Measurements from ENCODE around the gene SP1. TPM values are rescaled to one million over a fixed set of nuclear protein-coding genes. Genes with fewer than 3 reads are reported as not detected.

SP1 gene
- total and polyA plus RNA-seq, 7 experiments from 2014 or later = 10.2 to 103 (median 75.7) TPM

DNA sequence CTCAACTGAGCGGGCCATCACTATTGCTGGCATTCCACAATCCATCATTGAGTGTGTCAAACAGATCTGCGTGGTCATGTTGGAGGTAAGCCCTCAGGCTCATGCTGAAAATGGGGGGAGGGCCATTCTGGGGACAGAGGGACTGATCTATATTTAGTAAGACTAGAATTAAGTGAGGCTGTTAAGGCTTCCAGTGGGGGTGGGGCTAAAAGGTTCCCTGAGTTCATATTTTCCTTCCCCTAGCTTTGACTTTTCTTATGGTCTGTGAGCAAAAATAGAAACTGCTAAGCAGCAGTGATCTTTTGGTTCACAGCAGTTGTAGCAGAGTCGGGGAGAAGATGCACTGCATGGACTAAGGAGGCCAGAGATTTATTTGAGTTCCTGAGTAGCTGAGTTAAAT lies 81.1 kb downstream of the SP1 start:
- H3K27ac ChIP-seq (ENCODE audit: low read depth, low read length) = no peak overlapping the region
- intact Hi-C loops (cut with micrococcal nuclease) = no loop called here
- ChIA-PET POLR2A (interaction anchor here (1.0 to 1.1 kb wide), 2 partner anchors 13 to 38 kb away, joined by 3 to 4 read pairs; partner anchors contain the start of gene MAP3K12), CTCF (no interaction called here)
- Mint-ChIP-seq H3K9me3 (no peaks in the 10 kb centered on the region), H3K36me3 (peaks cover 15 to 55% (median 40%) of the 10 kb centered on the region in 5 donors), H3K27ac (peak overlapping the region in 5 of 9 donors; percentile 27 to 75 (median 51)), H3K27me3 (no peaks in the 10 kb centered on the region), H3K4me3 (no peak overlapping the region), H3K4me1 (peaks cover 27 to 54% (median 42%) of the 10 kb centered on the region in 7 donors)
- no peak for DNase-seq
- no peak overlapping the region for H3K4me3 ChIP-seq (ENCODE audit: low read length)
- H3K36me3 ChIP-seq (ENCODE audit: control insufficient read depth in 2 of 3, insufficient read depth in 3 of 3, low read length in 3 of 3) = peaks cover 73 to 98% (median 90%) of the 10 kb centered on the region in 3 experiments
- H3K27me3 ChIP-seq (ENCODE audit: control insufficient read depth in 2 of 2, insufficient read depth in 2 of 2, low read length in 2 of 2) = no peaks in the 10 kb centered on the region
- no peak for ATAC-seq
- H3K9me3 ChIP-seq (ENCODE audit: control insufficient read depth in 2 of 3, low read length in 3 of 3) = no peaks in the 10 kb centered on the region
- H3K4me1 ChIP-seq (ENCODE audit: control insufficient read depth in 2 of 2, insufficient read depth in 2 of 2, low read length in 2 of 2) = no peaks in the 10 kb centered on the region

DNA sequence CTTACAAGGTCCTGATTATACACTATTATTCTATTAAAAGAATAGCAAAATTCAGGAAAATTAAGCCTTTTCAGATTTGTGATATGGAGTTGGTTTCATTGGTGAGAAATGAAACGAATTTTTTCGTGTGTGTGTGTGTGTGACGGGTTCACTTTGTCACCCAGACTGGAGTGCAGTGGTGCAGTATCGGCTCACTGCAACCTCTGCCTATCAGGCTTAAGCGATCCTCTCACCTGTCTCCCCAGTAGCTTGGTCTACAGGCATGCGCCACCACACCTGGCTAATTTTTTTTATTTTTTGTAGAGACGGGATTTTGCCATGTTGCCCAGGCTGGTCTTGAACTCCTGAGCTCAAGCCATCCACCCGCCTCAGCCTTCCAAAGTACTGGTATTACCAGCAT lies 81.6 kb downstream of the SP1 start:
- H3K4me1 Mint-ChIP-seq = peaks cover 29 to 57% (median 47%) of the 10 kb centered on the region in 7 donors
- H3K27ac Mint-ChIP-seq = peak overlapping the region in 2 of 9 donors; percentile 51 to 67
- intact Hi-C loops (cut with micrococcal nuclease) = no loop called here

DNA sequence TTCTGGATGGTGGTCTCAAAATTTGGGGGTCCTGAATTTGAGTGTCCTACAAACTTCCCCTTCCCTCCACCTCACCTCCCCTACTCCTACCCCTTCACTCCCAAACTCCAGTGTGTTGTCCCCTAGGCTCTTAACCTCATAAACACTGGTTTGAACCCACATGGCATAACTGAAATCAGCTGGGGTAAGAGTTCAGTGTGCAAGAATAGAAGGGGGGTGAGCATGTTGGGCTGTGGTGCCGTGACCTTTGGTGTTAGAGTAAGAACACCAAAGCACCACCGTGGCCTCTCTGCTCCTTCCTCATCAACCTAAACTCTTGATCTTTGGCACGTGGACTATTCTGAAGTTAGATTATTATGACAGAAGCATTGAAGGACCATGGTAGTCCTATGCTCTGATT lies 83.0 kb downstream of the SP1 start:
- no peaks in the 10 kb centered on the region for H3K4me1 ChIP-seq (ENCODE audit: control insufficient read depth in 2 of 2, insufficient read depth in 2 of 2, low read length in 2 of 2)
- no peak overlapping the region for H3K4me3 ChIP-seq (ENCODE audit: low read length)
- H3K27me3 Mint-ChIP-seq = no peaks in the 10 kb centered on the region
- H3K27me3 ChIP-seq (ENCODE audit: control insufficient read depth in 2 of 2, insufficient read depth in 2 of 2, low read length in 2 of 2) = no peaks in the 10 kb centered on the region
- H3K9me3 Mint-ChIP-seq = no peaks in the 10 kb centered on the region
- DNase-seq = no peak
- CTCF ChIA-PET = no interaction called here
- H3K9me3 ChIP-seq (ENCODE audit: control insufficient read depth in 2 of 3, low read length in 3 of 3) = no peaks in the 10 kb centered on the region
- H3K27ac ChIP-seq (ENCODE audit: low read depth, low read length) = no peak overlapping the region
- ATAC-seq = no peak
- peaks cover 76 to 98% (median 93%) of the 10 kb centered on the region in 3 experiments for H3K36me3 ChIP-seq (ENCODE audit: control insufficient read depth in 2 of 3, insufficient read depth in 3 of 3, low read length in 3 of 3)
- POLR2A ChIA-PET = interaction anchor here (1.3 kb wide), 1 partner anchor 28 kb away, joined by 3 read pairs; no protein-coding TSS in a partner anchor
- intact Hi-C loops (cut with micrococcal nuclease) = no loop called here
- no peak overlapping the region for H3K27ac Mint-ChIP-seq
- H3K36me3 Mint-ChIP-seq = peaks cover 15 to 66% (median 52%) of the 10 kb centered on the region in 5 donors
- H3K4me1 Mint-ChIP-seq = peaks cover 29 to 60% (median 54%) of the 10 kb centered on the region in 7 donors
- no peak overlapping the region for H3K4me3 Mint-ChIP-seq

More for the DNA sequence above, 81.6 kb downstream of the SP1 start:
- ChIA-PET CTCF (no interaction called here), POLR2A (interaction anchor here (1.0 to 1.1 kb wide), 2 partner anchors 12 to 38 kb away, joined by 3 to 4 read pairs; partner anchors contain the start of gene MAP3K12)
- DNase-seq (no peak), ATAC-seq (no peak)
- H3K4me3 Mint-ChIP-seq = no peak overlapping the region
- peaks cover 15 to 59% (median 45%) of the 10 kb centered on the region in 5 donors for H3K36me3 Mint-ChIP-seq
- no peaks in the 10 kb centered on the region for H3K9me3 ChIP-seq (ENCODE audit: control insufficient read depth in 2 of 3, low read length in 3 of 3)
- H3K4me1 ChIP-seq (ENCODE audit: control insufficient read depth in 2 of 2, insufficient read depth in 2 of 2, low read length in 2 of 2) = no peaks in the 10 kb centered on the region
- H3K36me3 ChIP-seq (ENCODE audit: control insufficient read depth in 2 of 3, insufficient read depth in 3 of 3, low read length in 3 of 3) = peaks cover 76 to 98% (median 90%) of the 10 kb centered on the region in 3 experiments
- H3K27me3 ChIP-seq (ENCODE audit: control insufficient read depth in 2 of 2, insufficient read depth in 2 of 2, low read length in 2 of 2) = no peaks in the 10 kb centered on the region
- H3K4me3 ChIP-seq (ENCODE audit: low read length) = no peak overlapping the region
- H3K27me3 Mint-ChIP-seq = no peaks in the 10 kb centered on the region
- no peaks in the 10 kb centered on the region for H3K9me3 Mint-ChIP-seq
- no peak overlapping the region for H3K27ac ChIP-seq (ENCODE audit: low read depth, low read length)

DNA sequence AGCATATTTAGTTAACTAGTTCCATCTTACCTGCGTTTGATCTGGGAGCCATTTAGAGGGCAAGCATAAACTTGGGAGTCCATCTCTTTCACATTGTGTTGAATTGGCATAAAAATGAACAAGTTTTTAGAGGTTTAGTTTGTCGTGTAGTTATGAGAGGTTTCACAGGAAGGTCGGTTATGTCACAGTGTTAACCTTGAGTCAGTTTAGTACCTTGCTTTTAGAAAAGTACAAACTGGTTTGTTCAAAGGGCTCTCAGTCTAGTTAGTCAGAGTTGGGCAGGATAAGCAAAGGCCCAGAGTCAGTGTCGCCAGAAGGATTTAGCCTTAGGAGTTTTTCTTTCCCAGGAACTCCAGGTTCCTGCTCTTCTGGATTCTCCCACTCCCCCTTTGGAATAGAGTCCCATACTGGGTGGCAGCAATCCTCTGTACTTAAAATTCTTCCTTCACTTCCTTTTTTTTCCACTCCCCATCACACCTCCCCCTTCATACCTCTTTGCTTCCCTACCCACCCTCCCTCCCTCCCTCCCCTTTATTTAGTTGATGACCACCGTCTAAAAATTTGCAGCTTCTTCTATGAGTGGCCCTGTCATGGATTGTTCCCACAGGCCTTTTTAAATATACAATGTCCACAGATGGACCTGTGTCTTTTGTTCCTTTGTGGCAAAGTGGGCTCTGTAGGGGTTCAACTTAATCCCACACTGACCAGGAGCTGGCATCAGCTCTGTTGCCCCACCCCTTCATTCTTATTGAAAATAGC lies 84.0 kb downstream of the SP1 start:
- no peaks in the 10 kb centered on the region for H3K27me3 Mint-ChIP-seq
- H3K27me3 ChIP-seq (ENCODE audit: control insufficient read depth in 2 of 2, insufficient read depth in 2 of 2, low read length in 2 of 2) = no peaks in the 10 kb centered on the region
- H3K4me1 Mint-ChIP-seq = peaks cover 29 to 58% (median 52%) of the 10 kb centered on the region in 7 donors
- no peak for ATAC-seq
- ChIA-PET POLR2A (interaction anchor here (0.5 to 1.3 kb wide), 4 partner anchors 11 to 258 kb away, joined by 3 read pairs; no protein-coding TSS in a partner anchor), CTCF (interaction anchor here (1.0 kb wide), 1 partner anchor 11 kb away, joined by 3 read pairs; no protein-coding TSS in a partner anchor)
- H3K27ac ChIP-seq (ENCODE audit: low read depth, low read length) = peak overlapping the region; percentile 7
- H3K36me3 Mint-ChIP-seq = peaks cover 19 to 72% (median 55%) of the 10 kb centered on the region in 5 donors
- no peaks in the 10 kb centered on the region for H3K9me3 Mint-ChIP-seq
- H3K36me3 ChIP-seq (ENCODE audit: control insufficient read depth in 2 of 3, insufficient read depth in 3 of 3, low read length in 3 of 3) = peaks cover 71 to 98% (median 98%) of the 10 kb centered on the region in 3 experiments
- intact Hi-C loops (cut with micrococcal nuclease) = no loop called here
- no peaks in the 10 kb centered on the region for H3K9me3 ChIP-seq (ENCODE audit: control insufficient read depth in 2 of 3, low read length in 3 of 3)
- H3K4me3 Mint-ChIP-seq = no peak overlapping the region
- no peak for DNase-seq
- no peak overlapping the region for H3K4me3 ChIP-seq (ENCODE audit: low read length)
- H3K27ac Mint-ChIP-seq = no peak overlapping the region
- no peaks in the 10 kb centered on the region for H3K4me1 ChIP-seq (ENCODE audit: control insufficient read depth in 2 of 2, insufficient read depth in 2 of 2, low read length in 2 of 2)

DNA sequence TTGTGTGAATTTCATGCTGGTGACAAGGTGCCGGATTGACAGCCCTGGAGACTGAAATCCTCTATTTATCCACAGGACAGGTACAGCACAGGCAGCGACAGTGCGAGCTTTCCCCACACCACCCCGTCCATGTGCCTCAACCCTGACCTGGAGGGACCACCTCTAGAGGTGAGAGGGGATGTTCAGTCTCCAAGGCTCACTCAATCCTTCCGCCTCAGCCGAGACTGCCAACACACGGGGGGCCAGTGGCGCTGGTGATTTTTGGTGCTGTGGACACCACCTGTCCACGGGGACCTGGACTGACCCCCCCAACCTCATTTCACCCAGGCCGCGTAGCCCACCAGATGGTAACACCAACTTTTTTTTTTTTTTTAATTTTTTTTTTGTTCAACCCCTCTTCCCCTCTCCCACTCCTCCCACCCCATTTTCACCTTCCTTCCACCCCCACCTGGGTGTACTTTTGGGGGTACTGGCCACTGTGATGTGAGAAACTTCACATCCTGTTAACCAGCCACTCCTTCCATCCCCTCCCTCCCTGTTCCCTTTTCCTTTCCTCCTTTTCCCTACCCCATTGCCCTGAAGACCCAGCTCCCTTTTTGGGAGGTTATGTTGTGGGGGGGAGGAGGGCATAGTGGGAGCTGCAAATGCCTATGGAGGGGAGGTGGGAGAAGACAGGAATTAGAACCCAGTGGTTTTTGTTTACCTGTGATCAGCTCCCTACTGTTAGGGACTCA lies 84.9 kb downstream of the SP1 start:
- Histone ChIP-seq H3K27me3 (ENCODE audit: control insufficient read depth in 2 of 2, insufficient read depth in 2 of 2, low read length in 2 of 2) (no peaks in the 10 kb centered on the region), H3K36me3 (ENCODE audit: control insufficient read depth in 2 of 3, insufficient read depth in 3 of 3, low read length in 3 of 3) (peaks cover 66 to 99% (median 92%) of the 10 kb centered on the region in 3 experiments), H3K4me3 (ENCODE audit: low read length) (no peak overlapping the region), H3K4me1 (ENCODE audit: control insufficient read depth in 2 of 2, insufficient read depth in 2 of 2, low read length in 2 of 2) (no peaks in the 10 kb centered on the region), H3K9me3 (ENCODE audit: control insufficient read depth in 2 of 3, low read length in 3 of 3) (no peaks in the 10 kb centered on the region), H3K27ac (ENCODE audit: low read depth, low read length) (peak overlapping the region; percentile 37)
- ChIA-PET POLR2A (interaction anchor here (1.2 kb wide), 1 partner anchor 12 kb away, joined by 3 read pairs; no protein-coding TSS in a partner anchor), CTCF (interaction anchor here (1.0 kb wide), 1 partner anchor 10 kb away, joined by 3 read pairs; no protein-coding TSS in a partner anchor)
- Mint-ChIP-seq H3K27ac (peak overlapping the region in 6 of 9 donors; percentile 33 to 72 (median 47)), H3K36me3 (peaks cover 19 to 66% (median 51%) of the 10 kb centered on the region in 5 donors), H3K4me1 (peaks cover 26 to 53% (median 47%) of the 10 kb centered on the region in 7 donors), H3K9me3 (no peaks in the 10 kb centered on the region), H3K4me3 (no peak overlapping the region), H3K27me3 (no peaks in the 10 kb centered on the region)
- ATAC-seq (peak; percentile 13), DNase-seq (no peak)
- intact Hi-C loops (cut with micrococcal nuclease) = no loop called here

DNA sequence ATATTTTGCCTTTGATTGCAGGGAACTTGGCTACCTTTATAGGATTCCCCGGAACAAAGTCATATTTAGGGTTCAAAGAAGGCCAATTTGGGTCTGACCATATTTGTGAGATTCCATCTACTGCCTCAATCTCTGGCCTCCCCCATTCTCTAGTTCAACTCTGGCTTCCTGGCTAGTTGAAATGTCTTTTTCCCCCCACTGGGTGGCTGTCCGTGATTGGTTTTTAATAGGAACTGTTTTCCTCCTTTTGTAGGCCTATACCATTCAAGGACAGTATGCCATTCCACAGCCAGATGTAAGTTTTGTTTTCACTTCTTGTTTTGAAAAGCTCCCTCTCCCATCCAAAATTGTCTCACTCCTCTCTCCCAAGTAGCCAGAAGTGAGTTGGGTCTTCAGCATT lies 85.7 kb downstream of the SP1 start:
- Histone ChIP-seq H3K4me1 (ENCODE audit: control insufficient read depth in 2 of 2, insufficient read depth in 2 of 2, low read length in 2 of 2) (no peaks in the 10 kb centered on the region), H3K27ac (ENCODE audit: low read depth, low read length) (no peak overlapping the region), H3K9me3 (ENCODE audit: control insufficient read depth in 2 of 3, low read length in 3 of 3) (no peaks in the 10 kb centered on the region), H3K4me3 (ENCODE audit: low read length) (no peak overlapping the region), H3K36me3 (ENCODE audit: control insufficient read depth in 2 of 3, insufficient read depth in 3 of 3, low read length in 3 of 3) (peaks cover 62 to 99% (median 88%) of the 10 kb centered on the region in 3 experiments), H3K27me3 (ENCODE audit: control insufficient read depth in 2 of 2, insufficient read depth in 2 of 2, low read length in 2 of 2) (no peaks in the 10 kb centered on the region)
- intact Hi-C loops (cut with micrococcal nuclease) = no loop called here
- Mint-ChIP-seq H3K4me1 (peaks cover 18 to 47% (median 39%) of the 10 kb centered on the region in 7 donors), H3K27me3 (no peaks in the 10 kb centered on the region), H3K36me3 (peaks cover 16 to 61% (median 49%) of the 10 kb centered on the region in 5 donors), H3K27ac (peak overlapping the region in 5 of 9 donors; percentile 28 to 59 (median 45)), H3K4me3 (no peak overlapping the region), H3K9me3 (no peaks in the 10 kb centered on the region)
- DNase-seq (no peak), ATAC-seq (no peak)
- POLR2A ChIA-PET = interaction anchor here (0.7 kb wide), 1 partner anchor 10 kb away, joined by 3 read pairs; no protein-coding TSS in a partner anchor
- CTCF ChIA-PET = no interaction called here

All from naive thymus-derived CD4-positive, alpha-beta T cell (primary cell).